Naive thymus-derived CD4-positive, alpha-beta T cell (primary cell): ENCODE measurements around the gene UGT1A8. TPM values are rescaled to one million over a fixed set of nuclear protein-coding genes. Genes with fewer than 3 reads are reported as not detected.

Source experiments
- ATAC-seq: fragments of 150-1000 bp; cut with Tn5 transposase; 2 replicates; pipeline ENCODE4 v1.10.0; 2021; ENCODE audit warnings: mild to moderate bottlenecking, moderate library complexity
- CTCF ChIA-PET: fragments of 350-600 bp; sonication (Branson Sonifier 250); formaldehyde crosslinking; loops from one replicate; lab custom pipeline; 2021; ENCODE audit warnings: antibody characterized with exemption; lab: Charles Lee
- POLR2A ChIA-PET: fragments of 350-600 bp; sonication (Branson Sonifier 250); formaldehyde crosslinking; loops from one replicate; lab custom pipeline; 2021; ENCODE audit warnings: antibody characterized with exemption, inconsistent platforms; lab: Charles Lee
- DNase-seq, 9 donors: peaks; one replicate each; pipeline versions ENCODE4 v3.0.0 to v3.0.0-alpha.2; 2020 to 2022; ENCODE audit warnings: mixed read lengths in 1 of 9
- H3K27ac ChIP-seq: one replicate; pipeline ENCODE4 v1.7.0; 2013; ENCODE audit warnings: mild to moderate bottlenecking, low read depth, low read length, moderate library complexity
- H3K27me3 ChIP-seq, 2 donors: one replicate each; pipeline ENCODE4 v1.7.0; 2013; ENCODE audit warnings: low read length in 2 of 2, mild to moderate bottlenecking in 2 of 2, moderate library complexity in 2 of 2; ENCODE audit not compliant: control insufficient read depth in 2 of 2, insufficient read depth in 2 of 2
- H3K36me3 ChIP-seq, 3 experiments: 1 replicate in 2 of 3; 2 replicates in 1 of 3; pipeline ENCODE4 v1.7.0; 2013; ENCODE audit warnings: low read length in 3 of 3, mild to moderate bottlenecking in 3 of 3, moderate library complexity in 1 of 3; ENCODE audit not compliant: insufficient read depth in 3 of 3, control insufficient read depth in 2 of 3
- H3K4me1 ChIP-seq, 2 donors: one replicate each; pipeline ENCODE4 v1.7.0; 2013; ENCODE audit warnings: low read length in 2 of 2, mild to moderate bottlenecking in 2 of 2, moderate library complexity in 1 of 2; ENCODE audit not compliant: control insufficient read depth in 2 of 2, insufficient read depth in 2 of 2
- H3K4me3 ChIP-seq: 2 replicates; pipeline ENCODE4 v1.7.0; 2013; ENCODE audit warnings: mild to moderate bottlenecking, low read length
- H3K9me3 ChIP-seq, 3 experiments: 1 replicate in 2 of 3; 2 replicates in 1 of 3; pipeline ENCODE4 v1.7.0; 2013; ENCODE audit warnings: low read length in 3 of 3; ENCODE audit not compliant: control insufficient read depth in 2 of 3
- H3K27ac Mint-ChIP-seq, 9 donors: one replicate each; pipeline ENCODE4 v1.8.0; 2020 to 2022; ENCODE audit warnings: mixed read lengths in 9 of 9, mild to moderate bottlenecking in 8 of 9, moderate library complexity in 5 of 9, inconsistent platforms in 2 of 9
- H3K27me3 Mint-ChIP-seq, 5 donors: one replicate each; pipeline ENCODE4 v1.8.0; 2021 to 2022; ENCODE audit warnings: mixed read lengths in 5 of 5, mild to moderate bottlenecking in 1 of 5
- H3K36me3 Mint-ChIP-seq, 5 donors: one replicate each; pipeline ENCODE4 v1.8.0; 2020 to 2022; ENCODE audit warnings: mixed read lengths in 5 of 5, mild to moderate bottlenecking in 3 of 5, inconsistent platforms in 1 of 5
- H3K4me1 Mint-ChIP-seq, 7 donors: one replicate each; pipeline ENCODE4 v1.8.0; 2020 to 2022; ENCODE audit warnings: mixed read lengths in 7 of 7, mild to moderate bottlenecking in 3 of 7, inconsistent platforms in 1 of 7
- H3K4me3 Mint-ChIP-seq, 10 donors: one replicate each; pipeline ENCODE4 v1.8.0; 2020 to 2022; ENCODE audit warnings: mild to moderate bottlenecking in 10 of 10, mixed read lengths in 10 of 10, moderate library complexity in 6 of 10, inconsistent platforms in 2 of 10
- H3K9me3 Mint-ChIP-seq, 11 donors: one replicate each; pipeline ENCODE4 v1.8.0; 2020 to 2022; ENCODE audit warnings: mixed read lengths in 11 of 11, mild to moderate bottlenecking in 4 of 11, inconsistent platforms in 1 of 11, moderate library complexity in 1 of 11
- intact Hi-C, 2 donors: fragments of 100-400 bp; cut with micrococcal nuclease; formaldehyde crosslinking; loops; one replicate each; pipeline ENCODE4 v1.15.1; 2023
- polyA plus RNA-seq, 2 donors: library from polyadenylated mRNA; unstranded; fragments of 300-500 nt; fragmentation: Illumina TruSeq; gene quantifications; one replicate each; pipeline ENCODE4 v1.2.3, GENCODE V29; 2021
- total RNA-seq, 6 experiments: library from RNA in 5 of 6; stranded (reverse) in 5 of 6; gene quantifications; 1 replicate in 5 of 6; 2 replicates in 1 of 6; pipeline ENCODE4 v1.2.3 and lab custom pipeline; 2021 to 2026

Gene UGT1A8
- total and polyA plus RNA-seq, 7 experiments from 2014 or later: not detected

GRCh38 chr2:233754872-233755611, 137.6 kb downstream of the UGT1A8 start:
- no peak overlapping the region for H3K27ac Mint-ChIP-seq
- peaks cover 6 to 26% (median 13%) of the 10 kb centered on the region in 11 donors for H3K9me3 Mint-ChIP-seq
- peaks cover 0 to 12% (median 7%) of the 10 kb centered on the region in 5 donors for H3K27me3 Mint-ChIP-seq

GRCh38 chr2:233756429-233757081, 139.1 kb downstream of the UGT1A8 start:
- Mint-ChIP-seq H3K4me3 (no peak overlapping the region), H3K4me1 (no peaks in the 10 kb centered on the region), H3K27me3 (peaks cover 0 to 12% (median 4%) of the 10 kb centered on the region in 5 donors), H3K9me3 (peaks cover 1 to 11% (median 4%) of the 10 kb centered on the region in 11 donors), H3K36me3 (no peaks in the 10 kb centered on the region), H3K27ac (no peak overlapping the region)
- Histone ChIP-seq H3K4me1 (no peaks in the 10 kb centered on the region), H3K27ac (no peak overlapping the region), H3K36me3 (no peaks in the 10 kb centered on the region), H3K27me3 (no peaks in the 10 kb centered on the region), H3K9me3 (no peaks in the 10 kb centered on the region), H3K4me3 (no peak overlapping the region)
- CTCF ChIA-PET: no interaction called here
- POLR2A ChIA-PET: no interaction called here
- ATAC-seq (no peak), DNase-seq (no peak)
- intact Hi-C loops: no loop called here

More at GRCh38 chr2:233754872-233755611, 137.6 kb downstream of the UGT1A8 start:
- H3K4me1 Mint-ChIP-seq: no peaks in the 10 kb centered on the region
- no peaks in the 10 kb centered on the region for H3K4me1 ChIP-seq
- H3K4me3 Mint-ChIP-seq: no peak overlapping the region
- peaks cover 0 to 2% (median 0%) of the 10 kb centered on the region in 5 donors for H3K36me3 Mint-ChIP-seq
- POLR2A ChIA-PET: no interaction called here
- CTCF ChIA-PET: no interaction called here
- ATAC-seq (no peak), DNase-seq (no peak)
- H3K36me3 ChIP-seq: no peaks in the 10 kb centered on the region
- intact Hi-C loops: no loop called here
- H3K9me3 ChIP-seq: peaks cover 0 to 8% (median 0%) of the 10 kb centered on the region in 3 experiments
- H3K27me3 ChIP-seq: no peaks in the 10 kb centered on the region
- H3K27ac ChIP-seq: no peak overlapping the region
- H3K4me3 ChIP-seq: no peak overlapping the region

GRCh38 chr2:233758141-233758540, 140.7 kb downstream of the UGT1A8 start:
- Histone ChIP-seq H3K9me3 (no peaks in the 10 kb centered on the region), H3K4me1 (no peaks in the 10 kb centered on the region), H3K27me3 (no peaks in the 10 kb centered on the region), H3K4me3 (no peak overlapping the region), H3K27ac (no peak overlapping the region), H3K36me3 (no peaks in the 10 kb centered on the region)
- ChIA-PET POLR2A (no interaction called here), CTCF (no interaction called here)
- Mint-ChIP-seq H3K36me3 (no peaks in the 10 kb centered on the region), H3K27ac (no peak overlapping the region), H3K4me1 (no peaks in the 10 kb centered on the region), H3K4me3 (no peak overlapping the region), H3K9me3 (peaks cover 0 to 3% (median 0%) of the 10 kb centered on the region in 11 donors), H3K27me3 (peaks cover 0 to 9% (median 2%) of the 10 kb centered on the region in 5 donors)
- intact Hi-C loops: no loop called here
- DNase-seq (no peak), ATAC-seq (no peak)

- H3K9me3 Mint-ChIP-seq: peaks cover 0 to 3% (median 0%) of the 10 kb centered on the region in 11 donors
- ATAC-seq (no peak), DNase-seq (no peak)
- intact Hi-C loops: no loop called here
- no peak overlapping the region for H3K27ac Mint-ChIP-seq
- no peaks in the 10 kb centered on the region for H3K4me1 Mint-ChIP-seq
- no peaks in the 10 kb centered on the region for H3K36me3 Mint-ChIP-seq
- H3K36me3 ChIP-seq: no peaks in the 10 kb centered on the region
- no peaks in the 10 kb centered on the region for H3K27me3 ChIP-seq
- no peak overlapping the region for H3K4me3 Mint-ChIP-seq
- H3K9me3 ChIP-seq: no peaks in the 10 kb centered on the region
- peaks cover 3 to 16% (median 7%) of the 10 kb centered on the region in 5 donors for H3K27me3 Mint-ChIP-seq
- H3K27ac ChIP-seq: no peak overlapping the region
- POLR2A ChIA-PET: no interaction called here
- no peaks in the 10 kb centered on the region for H3K4me1 ChIP-seq
- no peak overlapping the region for H3K4me3 ChIP-seq
- CTCF ChIA-PET: no interaction called here
These were observed 141.4 kb downstream of the UGT1A8 start for GRCh38 chr2:233758849-233759248.

- no peak within 1 kb of the TSS for H3K27ac Mint-ChIP-seq
- Histone ChIP-seq H3K36me3 (no peaks in the 10 kb centered on the region), H3K4me3 (no peak within 1 kb of the TSS), H3K27me3 (no peaks in the 10 kb centered on the region), H3K27ac (no peak within 1 kb of the TSS), H3K9me3 (no peaks in the 10 kb centered on the region), H3K4me1 (no peaks in the 10 kb centered on the region)
- no peaks in the 10 kb centered on the region for H3K36me3 Mint-ChIP-seq
- ATAC-seq (no peak), DNase-seq (no peak)
- ChIA-PET POLR2A (no interaction called here), CTCF (no interaction called here)
- H3K4me1 Mint-ChIP-seq: no peaks in the 10 kb centered on the region
- peaks cover 0 to 2% (median 0%) of the 10 kb centered on the region in 11 donors for H3K9me3 Mint-ChIP-seq
- peaks cover 9 to 20% (median 11%) of the 10 kb centered on the region in 5 donors for H3K27me3 Mint-ChIP-seq
- intact Hi-C loops: no loop called here
- no peak within 1 kb of the TSS for H3K4me3 Mint-ChIP-seq
These were observed 142.6 kb downstream of the UGT1A8 start, which contains the start of gene UGT1A1 for GRCh38 chr2:233760043-233760442. Gene UGT1A1, plus strand, starts transcription at chr2:233760270. Its CDS starts 18 bp downstream, at chr2:233760288.

GRCh38 chr2:233761040-233761769, 143.8 kb downstream of the UGT1A8 start:
- Histone ChIP-seq H3K9me3 (no peaks in the 10 kb centered on the region), H3K27me3 (no peaks in the 10 kb centered on the region), H3K27ac (no peak overlapping the region), H3K36me3 (no peaks in the 10 kb centered on the region), H3K4me3 (no peak overlapping the region), H3K4me1 (no peaks in the 10 kb centered on the region)
- CTCF ChIA-PET: interaction anchor here (0.7 kb wide), 1 partner anchor 15 kb away, joined by 4 read pairs; no protein-coding TSS in a partner anchor
- POLR2A ChIA-PET: no interaction called here
- DNase-seq: no peak
- H3K4me1 Mint-ChIP-seq: no peaks in the 10 kb centered on the region
- peaks cover 9 to 20% (median 16%) of the 10 kb centered on the region in 5 donors for H3K27me3 Mint-ChIP-seq
- H3K9me3 Mint-ChIP-seq: peaks cover 0 to 3% (median 0%) of the 10 kb centered on the region in 11 donors
- no peak for ATAC-seq
- H3K4me3 Mint-ChIP-seq: no peak overlapping the region
- H3K27ac Mint-ChIP-seq: no peak overlapping the region
- no peaks in the 10 kb centered on the region for H3K36me3 Mint-ChIP-seq
- intact Hi-C loops: no loop called here
